ENCODE data around the gene PPP1R7.

PPP1R7 gene

DNA sequence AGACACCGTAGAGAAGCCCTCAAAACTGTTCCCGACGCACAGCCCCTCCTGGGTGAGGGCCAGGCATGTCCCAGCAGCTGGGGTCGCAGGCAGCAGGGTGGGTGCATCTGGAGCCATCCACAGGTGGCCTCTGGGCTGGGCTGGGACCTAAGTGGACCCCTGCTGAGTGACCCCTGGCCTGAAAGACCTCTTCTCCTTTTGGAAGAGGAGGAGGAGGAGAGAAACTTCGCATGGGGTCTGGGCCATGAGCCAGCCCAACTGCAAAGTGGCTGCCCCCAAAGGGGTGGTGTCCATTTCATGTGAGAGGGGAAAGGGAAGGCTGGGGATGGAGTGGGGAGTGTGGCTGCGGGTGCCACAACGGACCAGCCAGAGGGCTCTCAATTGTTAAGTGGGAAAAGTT lies 63.3 kb downstream of the PPP1R7 start (continued):
- no peak for TF ChIP-seq ZNF366 (tag by site-specific recombination; conservative IDR thresholded peaks at IDR 0.05)

DNA sequence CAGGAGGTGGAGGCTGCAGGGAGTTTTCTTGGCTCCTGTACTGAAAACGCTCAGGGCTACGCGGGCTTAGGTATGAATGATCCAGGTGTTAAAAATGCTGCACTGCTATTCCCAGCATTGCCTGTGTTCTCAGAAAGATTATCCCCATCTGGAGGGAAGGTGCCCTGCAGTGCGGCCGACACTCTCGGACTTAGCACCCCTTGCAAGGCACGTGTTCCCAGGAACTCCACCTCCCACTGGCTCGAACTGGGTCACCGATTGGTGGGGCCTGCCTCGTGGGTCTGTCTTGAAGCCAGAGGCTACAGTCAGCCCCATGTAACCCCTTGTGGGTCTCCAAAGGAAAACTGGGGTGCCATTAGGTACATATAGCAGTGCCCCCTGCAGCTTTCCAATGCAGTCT lies 63.9 kb downstream of the PPP1R7 start:
- ChIA-PET POLR2A (no interaction called here), CTCF (no interaction called here)
- no peak overlapping the region for H3K4me3 ChIP-seq (ENCODE audit: low read depth, low read length)
- H3K9me3 ChIP-seq (ENCODE audit: control insufficient read depth, insufficient read depth, low read depth, low read length), result no peaks in the 10 kb centered on the region
- no peaks in the 10 kb centered on the region for H3K4me1 ChIP-seq (ENCODE audit: control insufficient read depth, insufficient read depth, low read length)
- H3K27ac ChIP-seq (ENCODE audit: extremely low read depth, low read depth, low read length), result no peak overlapping the region
- TF ChIP-seq ZNF335 (tag by site-specific recombination; conservative IDR thresholded peaks at IDR 0.05) (no peak), ZNF211 (tag by site-specific recombination; IDR thresholded peaks at IDR 0.05; ENCODE audit: low read depth) (no peak), ZNF785 (tag by site-specific recombination; IDR thresholded peaks at IDR 0.05) (no peak), GLI2 (tag by site-specific recombination; IDR thresholded peaks at IDR 0.05; ENCODE audit: borderline replicate concordance, low read depth) (no peak), ZNF24 (tag by site-specific recombination; IDR thresholded peaks at IDR 0.05) (no peak), ZNF202 (tag by site-specific recombination; IDR thresholded peaks at IDR 0.05; ENCODE audit: borderline replicate concordance) (no peak), ZNF777 (tag by site-specific recombination; IDR thresholded peaks at IDR 0.05; ENCODE audit: borderline replicate concordance) (no peak), TRIM28 (IDR thresholded peaks at IDR 0.05; ENCODE audit: borderline replicate concordance, low read length) (no peak), ZNF558 (tag by site-specific recombination; IDR thresholded peaks at IDR 0.05) (no peak), ZNF843 (tag by site-specific recombination; IDR thresholded peaks at IDR 0.05) (no peak)
- TF ChIP-seq, protein P1, sequence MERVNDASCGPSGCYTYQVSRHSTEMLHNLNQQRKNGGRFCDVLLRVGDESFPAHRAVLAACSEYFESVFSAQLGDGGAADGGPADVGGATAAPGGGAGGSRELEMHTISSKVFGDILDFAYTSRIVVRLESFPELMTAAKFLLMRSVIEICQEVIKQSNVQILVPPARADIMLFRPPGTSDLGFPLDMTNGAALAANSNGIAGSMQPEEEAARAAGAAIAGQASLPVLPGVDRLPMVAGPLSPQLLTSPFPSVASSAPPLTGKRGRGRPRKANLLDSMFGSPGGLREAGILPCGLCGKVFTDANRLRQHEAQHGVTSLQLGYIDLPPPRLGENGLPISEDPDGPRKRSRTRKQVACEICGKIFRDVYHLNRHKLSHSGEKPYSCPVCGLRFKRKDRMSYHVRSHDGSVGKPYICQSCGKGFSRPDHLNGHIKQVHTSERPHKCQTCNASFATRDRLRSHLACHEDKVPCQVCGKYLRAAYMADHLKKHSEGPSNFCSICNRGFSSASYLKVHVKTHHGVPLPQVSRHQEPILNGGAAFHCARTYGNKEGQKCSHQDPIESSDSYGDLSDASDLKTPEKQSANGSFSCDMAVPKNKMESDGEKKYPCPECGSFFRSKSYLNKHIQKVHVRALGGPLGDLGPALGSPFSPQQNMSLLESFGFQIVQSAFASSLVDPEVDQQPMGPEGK (tag by site-specific recombination; IDR thresholded peaks at IDR 0.05), result no peak
- TF ChIP-seq, protein P2, sequence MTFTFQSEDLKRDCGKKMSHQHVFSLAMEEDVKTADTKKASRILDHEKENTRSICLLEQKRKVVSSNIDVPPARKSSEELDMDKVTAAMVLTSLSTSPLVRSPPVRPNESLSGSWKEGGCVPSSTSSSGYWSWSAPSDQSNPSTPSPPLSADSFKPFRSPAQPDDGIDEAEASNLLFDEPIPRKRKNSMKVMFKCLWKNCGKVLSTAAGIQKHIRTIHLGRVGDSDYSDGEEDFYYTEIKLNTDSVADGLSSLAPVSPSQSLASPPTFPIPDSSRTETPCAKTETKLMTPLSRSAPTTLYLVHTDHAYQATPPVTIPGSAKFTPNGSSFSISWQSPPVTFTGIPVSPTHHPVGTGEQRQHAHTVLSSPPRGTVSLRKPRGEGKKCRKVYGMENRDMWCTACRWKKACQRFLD (tag by site-specific recombination; IDR thresholded peaks at IDR 0.05), result no peak
- H3K36me3 ChIP-seq (ENCODE audit: control insufficient read depth in 2 of 2, insufficient read depth in 1 of 2, low read length in 2 of 2), result no peaks in the 10 kb centered on the region

DNA sequence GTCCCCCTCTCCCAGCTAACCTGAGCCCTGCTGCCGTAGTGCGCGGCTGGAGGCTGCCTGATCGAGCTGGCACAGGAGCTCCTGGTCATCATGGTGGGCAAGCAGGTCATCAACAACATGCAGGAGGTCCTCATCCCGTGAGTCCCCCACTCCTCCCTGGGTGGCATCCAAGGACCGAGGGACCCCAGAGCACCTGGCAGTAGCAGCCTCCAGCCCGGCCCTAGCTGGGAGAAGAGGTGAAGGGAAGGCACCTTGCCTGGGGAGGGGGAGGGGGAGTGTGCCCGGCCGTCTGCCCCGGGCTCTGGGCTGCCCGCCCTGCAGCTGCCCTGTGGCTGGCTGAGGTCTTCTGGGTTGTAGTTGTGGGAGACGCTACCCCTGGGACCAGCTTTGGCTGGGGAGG lies 64.5 kb downstream of the PPP1R7 start:
- ChIA-PET CTCF (no interaction called here), POLR2A (no interaction called here)
- Histone ChIP-seq H3K27ac (ENCODE audit: extremely low read depth, low read depth, low read length) (no peak overlapping the region), H3K4me3 (ENCODE audit: low read depth, low read length) (no peak overlapping the region), H3K36me3 (ENCODE audit: control insufficient read depth in 2 of 2, insufficient read depth in 1 of 2, low read length in 2 of 2) (no peaks in the 10 kb centered on the region), H3K4me1 (ENCODE audit: control insufficient read depth, insufficient read depth, low read length) (no peaks in the 10 kb centered on the region), H3K9me3 (ENCODE audit: control insufficient read depth, insufficient read depth, low read depth, low read length) (no peaks in the 10 kb centered on the region)
- TF ChIP-seq, protein P3, sequence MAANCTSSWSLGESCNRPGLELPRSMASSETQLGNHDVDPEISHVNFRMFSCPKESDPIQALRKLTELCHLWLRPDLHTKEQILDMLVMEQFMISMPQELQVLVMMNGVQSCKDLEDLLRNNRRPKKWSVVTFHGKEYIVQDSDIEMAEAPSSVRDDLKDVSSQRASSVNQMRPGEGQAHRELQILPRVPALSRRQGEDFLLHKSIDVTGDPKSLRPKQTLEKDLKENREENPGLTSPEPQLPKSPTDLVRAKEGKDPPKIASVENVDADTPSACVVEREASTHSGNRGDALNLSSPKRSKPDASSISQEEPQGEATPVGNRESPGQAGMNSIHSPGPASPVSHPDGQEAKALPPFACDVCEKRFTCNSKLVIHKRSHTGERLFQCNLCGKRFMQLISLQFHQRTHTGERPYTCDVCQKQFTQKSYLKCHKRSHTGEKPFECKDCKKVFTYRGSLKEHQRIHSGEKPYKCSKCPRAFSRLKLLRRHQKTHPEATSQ (tag by site-specific recombination; IDR thresholded peaks at IDR 0.05), result no peak
- TF ChIP-seq ZNF549 (tag by site-specific recombination; IDR thresholded peaks at IDR 0.05), result no peak
- TF ChIP-seq ZBTB1 (tag by site-specific recombination; IDR thresholded peaks at IDR 0.05), result no peak
- no peak for TF ChIP-seq SCRT2 (tag by site-specific recombination; IDR thresholded peaks at IDR 0.05)
- no peak for TF ChIP-seq KLF10 (tag by site-specific recombination; IDR thresholded peaks at IDR 0.05)
